Thymus (tissue), 11 donors: ENCODE data around the gene KCNQ2. TPM values are rescaled to one million over a fixed set of nuclear protein-coding genes. Genes with fewer than 3 reads are reported as not detected.

Experiments used
- DNase-seq, 9 donors: peaks; one replicate each; pipeline ENCODE4 v3.0.0-alpha.2; 2013; ENCODE audit warnings: low spot score in 9 of 9, low read depth in 6 of 9, missing footprints in 1 of 9
- H3K27ac ChIP-seq, 2 donors: one replicate each; pipeline ENCODE4 v1.5.1; 2013; ENCODE audit warnings: control low read depth in 1 of 2, low read depth in 1 of 2, low read length in 1 of 2, mild to moderate bottlenecking in 1 of 2, moderate library complexity in 1 of 2
- H3K27me3 ChIP-seq, 2 donors: one replicate each; pipeline ENCODE4 v1.5.1; 2013; ENCODE audit warnings: low read length in 1 of 2; ENCODE audit not compliant: control insufficient read depth in 2 of 2, insufficient read depth in 1 of 2
- H3K36me3 ChIP-seq, 2 donors: one replicate each; pipeline ENCODE4 v1.5.1; 2013; ENCODE audit warnings: low read length in 1 of 2, mild to moderate bottlenecking in 1 of 2, moderate library complexity in 1 of 2; ENCODE audit not compliant: control insufficient read depth in 2 of 2, insufficient read depth in 2 of 2
- H3K4me1 ChIP-seq, 2 donors: one replicate each; pipeline ENCODE4 v1.5.1; 2013; ENCODE audit warnings: low read length in 2 of 2; ENCODE audit not compliant: control insufficient read depth in 2 of 2, insufficient read depth in 2 of 2
- H3K4me3 ChIP-seq, 2 donors: one replicate each; pipeline ENCODE4 v1.5.1; 2013; ENCODE audit warnings: low read length in 2 of 2, control low read depth in 1 of 2, mild to moderate bottlenecking in 1 of 2
- H3K9me3 ChIP-seq, 2 donors: one replicate each; pipeline ENCODE4 v1.5.1; 2013; ENCODE audit warnings: low read length in 1 of 2, mild to moderate bottlenecking in 1 of 2; ENCODE audit not compliant: control insufficient read depth in 2 of 2, insufficient read depth in 1 of 2
- whole genome bisulfite sequencing: extraction: QIAGEN DNeasy Blood & Tissue Kit; methylation state at CpG from one replicate; pipeline ENCODE4 v1.1.7; 2013; 5-methylcytosine and 5-hydroxymethylcytosine counted together
- polyA plus RNA-seq: library from polyadenylated mRNA; stranded (reverse); fragments of 200-250 nt; gene quantifications from one replicate; pipeline ENCODE4 v1.2.3, GENCODE V29; 2013
- total RNA-seq: library from RNA; stranded (reverse); fragments of 120-200 nt; gene quantifications from one replicate; pipeline ENCODE4 v1.2.4, GENCODE V29; 2013
- donor health status: healthy.

The KCNQ2 gene
- total and polyA plus RNA-seq, 2 donors, result 0.38 to 0.48 TPM

GRCh38 chr20:63420359-63421093, 51.9 kb downstream of the KCNQ2 start:
- WGBS, result 84% methylated on average over 34 of the region's 34 CpGs
- H3K9me3 ChIP-seq, result peaks cover 0 to 1% of the 10 kb centered on the region in 2 donors
- no peaks in the 10 kb centered on the region for H3K36me3 ChIP-seq
- no peaks in the 10 kb centered on the region for H3K4me1 ChIP-seq
- no peak for DNase-seq
- H3K4me3 ChIP-seq, result no peak overlapping the region
- H3K27ac ChIP-seq, result no peak overlapping the region
- peaks cover 0 to 8% of the 10 kb centered on the region in 2 donors for H3K27me3 ChIP-seq

GRCh38 chr20:63419299-63419698, 53.2 kb downstream of the KCNQ2 start:
- Histone ChIP-seq H3K4me3 (no peak overlapping the region), H3K4me1 (no peaks in the 10 kb centered on the region), H3K36me3 (no peaks in the 10 kb centered on the region), H3K27ac (no peak overlapping the region), H3K9me3 (peaks cover 0 to 1% of the 10 kb centered on the region in 2 donors), H3K27me3 (peaks cover 0 to 8% of the 10 kb centered on the region in 2 donors)
- WGBS, result 93% methylated on average over 24 of the region's 24 CpGs
- no peak for DNase-seq

GRCh38 chr20:63418617-63419016, 53.8 kb downstream of the KCNQ2 start:
- H3K4me3 ChIP-seq, result no peak overlapping the region
- 87% methylated on average over 16 of the region's 16 CpGs for WGBS
- peaks cover 0 to 8% of the 10 kb centered on the region in 2 donors for H3K27me3 ChIP-seq
- no peak for DNase-seq
- H3K27ac ChIP-seq, result no peak overlapping the region
- no peaks in the 10 kb centered on the region for H3K36me3 ChIP-seq
- H3K9me3 ChIP-seq, result no peaks in the 10 kb centered on the region
- no peaks in the 10 kb centered on the region for H3K4me1 ChIP-seq

GRCh38 chr20:63417738-63418120, 54.7 kb downstream of the KCNQ2 start:
- H3K27me3 ChIP-seq, result peaks cover 0 to 8% of the 10 kb centered on the region in 2 donors
- DNase-seq, result no peak
- WGBS, result 84% methylated on average over 23 of the region's 23 CpGs

GRCh38 chr20:63417097-63417737, 55.2 kb downstream of the KCNQ2 start:
- no peak for DNase-seq
- Histone ChIP-seq H3K27me3 (peaks cover 0 to 10% of the 10 kb centered on the region in 2 donors), H3K4me3 (no peak overlapping the region), H3K36me3 (no peaks in the 10 kb centered on the region), H3K9me3 (no peaks in the 10 kb centered on the region), H3K4me1 (no peaks in the 10 kb centered on the region), H3K27ac (no peak overlapping the region)
- WGBS, result 86% methylated on average over 25 of the region's 25 CpGs

More at GRCh38 chr20:63417738-63418120, 54.7 kb downstream of the KCNQ2 start:
- Histone ChIP-seq H3K36me3 (no peaks in the 10 kb centered on the region), H3K4me3 (no peak overlapping the region), H3K4me1 (no peaks in the 10 kb centered on the region), H3K9me3 (no peaks in the 10 kb centered on the region), H3K27ac (no peak overlapping the region)

GRCh38 chr20:63416631-63417030, 55.8 kb downstream of the KCNQ2 start:
- Histone ChIP-seq H3K9me3 (no peaks in the 10 kb centered on the region), H3K27me3 (peaks cover 0 to 11% of the 10 kb centered on the region in 2 donors), H3K27ac (no peak overlapping the region), H3K4me3 (no peak overlapping the region), H3K4me1 (no peaks in the 10 kb centered on the region), H3K36me3 (no peaks in the 10 kb centered on the region)
- 92% methylated on average over 24 of the region's 24 CpGs for WGBS
- DNase-seq, result no peak

- Histone ChIP-seq H3K27me3 (peaks cover 0 to 7% of the 10 kb centered on the region in 2 donors), H3K27ac (no peak overlapping the region), H3K36me3 (no peaks in the 10 kb centered on the region), H3K4me1 (no peaks in the 10 kb centered on the region), H3K4me3 (no peak overlapping the region), H3K9me3 (no peaks in the 10 kb centered on the region)
- DNase-seq, result no peak
- 81% methylated on average over 32 of the region's 32 CpGs for WGBS
Observed at GRCh38 chr20:63415647-63416391, 56.6 kb downstream of the KCNQ2 start.

GRCh38 chr20:63414720-63415430, 57.6 kb downstream of the KCNQ2 start:
- 90% methylated on average over 38 of the region's 45 CpGs for WGBS
- no peaks in the 10 kb centered on the region for H3K36me3 ChIP-seq
- peaks cover 0 to 7% of the 10 kb centered on the region in 2 donors for H3K27me3 ChIP-seq
- H3K9me3 ChIP-seq, result no peaks in the 10 kb centered on the region
- no peak overlapping the region for H3K4me3 ChIP-seq
- no peak overlapping the region for H3K27ac ChIP-seq
- H3K4me1 ChIP-seq, result no peaks in the 10 kb centered on the region
- DNase-seq, result no peak
